Measurements from ENCODE around the gene MYOZ3.

The MYOZ3 gene

DNA sequence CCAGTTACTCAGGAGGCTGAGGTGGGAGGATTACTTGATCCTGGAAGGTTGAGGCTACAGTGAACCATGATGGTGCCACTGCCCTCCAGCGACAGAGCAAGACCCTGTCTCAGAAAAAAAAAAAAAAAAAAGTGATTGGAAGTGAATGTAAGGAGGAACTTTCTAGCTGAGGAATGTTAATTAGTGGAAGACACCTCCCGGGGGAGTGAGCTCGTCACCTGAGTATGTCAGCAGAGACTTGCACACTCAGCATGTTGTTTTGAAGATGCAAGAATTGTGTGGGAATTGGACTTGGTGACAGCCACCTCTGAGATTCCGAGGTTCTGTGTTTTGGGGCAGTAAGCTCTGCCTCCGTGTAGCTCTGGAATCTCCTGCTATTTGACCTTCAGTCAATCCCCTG lies 17.0 kb upstream of the MYOZ3 start:
- no peak for DNase-seq

DNA sequence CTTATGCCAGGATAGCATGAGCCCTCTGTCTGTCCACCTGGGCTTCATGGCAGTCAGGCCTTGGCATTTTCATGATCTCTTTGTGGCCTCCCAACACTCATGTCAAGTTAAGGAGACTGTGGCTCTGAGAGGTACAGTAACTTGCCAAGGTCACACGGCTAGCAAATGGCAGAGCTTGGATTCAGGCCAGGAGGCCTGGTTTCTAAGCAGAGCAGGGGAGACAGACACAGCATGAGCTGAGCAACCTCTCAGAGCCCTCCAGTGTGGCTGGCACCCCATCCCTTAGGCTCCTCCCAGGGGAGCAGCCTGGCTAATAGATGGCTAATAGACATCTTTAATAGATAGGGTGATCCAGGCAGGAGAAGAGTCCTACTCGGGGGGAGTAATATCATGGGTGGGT lies 16.5 kb upstream of the MYOZ3 start:
- peak; percentile 45 for DNase-seq

DNA sequence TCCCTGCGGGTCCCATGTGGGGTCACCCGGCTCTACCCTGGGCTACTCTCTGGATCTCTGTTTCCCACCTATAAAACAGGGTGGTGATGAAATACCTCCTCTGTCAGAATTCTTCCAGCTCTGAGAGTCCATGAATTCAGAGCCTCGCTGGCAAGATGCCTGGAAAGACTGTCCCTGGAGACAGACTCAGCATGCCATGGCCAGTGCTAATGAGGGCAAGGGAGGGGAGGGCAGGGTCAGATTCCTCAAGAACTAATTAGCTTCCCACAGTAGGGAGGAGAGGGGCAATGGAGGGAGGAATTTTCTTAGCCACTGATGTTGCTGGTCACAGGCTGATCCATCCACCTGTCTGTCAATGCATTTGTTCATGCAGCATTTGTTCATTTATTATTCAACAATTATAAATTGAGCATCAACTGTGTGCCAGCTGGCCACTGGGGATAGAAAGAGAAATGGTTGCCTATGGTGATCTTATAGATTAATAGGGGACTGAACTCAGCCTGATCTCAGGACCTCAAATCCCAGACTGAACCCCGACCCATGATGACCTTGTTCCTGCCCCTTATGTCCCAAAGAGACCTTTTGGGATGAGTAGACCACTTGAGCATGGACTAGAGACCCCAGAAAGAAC lies 15.9 kb upstream of the MYOZ3 start:
- no peak for DNase-seq

DNA sequence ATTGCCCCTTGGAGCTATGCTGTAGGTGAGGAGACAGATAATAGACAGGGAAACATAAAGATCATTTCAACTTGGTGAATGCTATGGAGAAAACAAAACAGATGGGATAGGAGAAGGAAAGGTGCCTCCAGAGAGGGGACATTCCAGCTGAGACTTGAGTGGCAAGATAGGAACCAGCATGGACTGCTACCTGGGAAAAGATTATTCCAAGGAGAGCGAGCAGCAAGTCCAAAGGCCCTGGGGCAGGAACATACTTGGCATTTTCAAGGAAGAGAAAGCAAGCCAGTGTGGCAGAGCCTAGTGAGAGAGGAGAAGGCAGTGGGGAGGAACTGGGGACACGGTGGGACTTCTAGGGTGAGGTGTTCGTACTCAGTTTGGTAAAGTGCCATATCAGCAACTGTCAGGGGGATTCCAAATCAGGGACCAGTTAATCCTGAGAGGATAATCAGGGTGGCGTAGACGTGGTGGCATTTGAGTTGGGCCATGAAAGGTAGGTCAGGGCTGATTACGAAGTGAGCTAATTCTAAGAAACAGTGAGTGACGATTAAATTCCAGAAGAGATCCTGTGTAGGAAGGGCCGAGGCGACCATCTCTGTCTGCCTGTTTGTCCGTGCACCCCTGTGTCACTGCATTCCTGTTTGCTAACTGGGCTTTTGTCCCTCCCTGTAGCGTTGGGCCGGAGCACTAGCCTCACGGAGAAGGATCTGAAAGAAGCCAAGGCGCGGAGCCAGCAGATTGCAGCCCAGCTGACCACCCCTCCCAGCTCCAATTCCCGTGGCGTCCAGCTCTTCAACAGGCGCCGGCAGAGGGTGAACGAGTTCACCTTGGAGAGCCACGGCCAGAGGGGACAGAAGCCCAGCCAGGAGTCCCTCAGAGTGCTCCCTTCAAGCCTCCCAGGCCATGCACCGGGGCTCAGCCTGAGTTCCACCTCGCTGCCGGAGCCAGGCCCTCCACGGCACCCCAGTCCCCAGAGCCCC lies 13.5 kb upstream of the MYOZ3 start:
- DNase-seq: no peak

- DNase-seq: no peak
Measured at GRCh38 chr5:150648294-150649107, 12.6 kb upstream of the MYOZ3 start.

GRCh38 chr5:150649108-150650020 lies 11.7 kb upstream of the MYOZ3 start:
- no peak for DNase-seq

DNA sequence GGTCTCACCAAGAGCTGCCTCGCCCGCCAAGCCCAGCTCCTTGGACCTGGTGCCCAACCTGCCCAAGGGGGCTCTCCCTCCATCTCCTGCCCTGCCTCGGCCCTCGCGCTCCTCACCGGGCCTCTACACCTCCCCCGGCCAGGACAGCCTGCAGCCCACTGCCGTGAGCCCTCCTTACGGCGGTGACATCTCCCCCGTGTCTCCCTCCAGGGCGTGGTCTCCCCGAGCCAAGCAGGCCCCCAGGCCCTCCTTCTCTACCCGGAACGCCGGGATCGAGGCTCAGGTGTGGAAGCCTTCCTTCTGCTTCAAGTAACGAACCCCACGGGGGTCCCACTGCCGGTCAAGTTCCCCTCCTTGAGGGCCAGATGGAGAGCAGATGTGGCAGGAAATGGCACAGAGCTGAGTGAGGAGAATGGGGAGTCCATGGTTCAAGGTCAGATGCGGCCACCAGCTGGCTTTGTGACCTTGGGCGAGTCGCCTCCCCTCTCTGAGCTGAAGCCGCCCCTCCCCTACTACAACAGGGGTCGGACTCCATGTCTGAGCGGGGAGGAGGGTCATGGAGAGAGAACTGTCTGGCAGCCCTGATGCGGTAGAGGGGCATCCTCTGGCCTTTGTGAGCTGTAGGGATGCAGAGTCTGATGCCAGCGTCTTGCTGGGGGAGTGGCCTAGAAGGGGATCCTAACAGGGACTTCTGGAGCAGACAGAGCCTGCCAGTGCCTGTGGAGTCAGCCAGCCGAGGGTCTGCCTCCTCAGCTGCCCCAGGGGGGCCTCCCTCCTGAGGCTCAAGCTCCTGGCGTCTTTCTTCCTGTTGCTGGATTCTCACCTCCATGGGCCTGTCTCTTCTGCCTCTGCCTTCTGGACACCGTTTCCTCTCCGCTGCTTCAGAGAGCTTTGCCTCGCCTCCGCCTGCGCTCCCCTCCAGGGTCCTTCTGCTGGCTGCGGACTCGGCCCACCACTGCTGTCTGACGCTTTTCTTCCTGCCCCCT lies 10.7 kb upstream of the MYOZ3 start:
- no peak for DNase-seq

GRCh38 chr5:150651382-150651781 lies 9.7 kb upstream of the MYOZ3 start:
- no peak for DNase-seq

DNA sequence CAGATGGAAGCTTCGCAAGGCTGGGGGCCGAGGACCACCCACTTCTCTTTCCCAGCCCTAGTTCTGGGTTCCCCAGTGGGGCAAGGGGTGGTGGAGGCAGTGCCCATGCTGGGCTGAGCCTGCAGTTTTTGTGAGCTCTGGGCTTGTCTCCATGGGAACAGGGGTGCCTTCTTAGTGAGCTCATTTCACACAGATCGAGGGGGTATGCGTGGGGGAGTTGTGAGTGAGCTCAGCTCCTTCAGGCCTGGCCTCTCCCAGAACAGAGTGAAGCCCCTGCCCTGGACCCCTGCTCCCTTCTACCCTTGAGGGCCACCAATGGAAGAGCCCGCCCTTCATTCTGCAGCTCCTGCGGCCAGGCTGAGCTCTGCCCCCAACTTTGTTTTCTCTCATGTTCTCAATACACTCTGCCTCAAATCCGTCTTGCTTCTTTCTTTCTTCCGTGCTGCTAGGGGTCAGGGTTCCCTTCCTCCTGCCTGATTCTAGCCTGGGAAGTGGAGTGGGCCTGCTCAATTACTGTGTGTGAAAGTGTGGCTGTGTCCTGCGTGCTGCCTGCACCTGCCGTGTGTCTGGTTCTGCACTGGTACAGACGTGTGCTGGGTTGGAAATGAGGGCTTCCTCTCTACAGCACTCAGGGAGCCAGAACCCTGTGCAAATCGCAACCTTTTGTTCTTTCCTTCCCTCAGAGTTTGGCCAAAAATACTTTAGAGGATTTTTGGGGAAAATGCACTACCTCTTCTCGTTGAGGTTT lies 9.0 kb upstream of the MYOZ3 start:
- DNase-seq: no peak

GRCh38 chr5:150653145-150653761 lies 7.8 kb upstream of the MYOZ3 start:
- DNase-seq: no peak

- no peak for DNase-seq
Measured at GRCh38 chr5:150653762-150654556, 7.1 kb upstream of the MYOZ3 start.

GRCh38 chr5:150655221-150655620 lies 5.8 kb upstream of the MYOZ3 start:
- no peak for DNase-seq

DNA sequence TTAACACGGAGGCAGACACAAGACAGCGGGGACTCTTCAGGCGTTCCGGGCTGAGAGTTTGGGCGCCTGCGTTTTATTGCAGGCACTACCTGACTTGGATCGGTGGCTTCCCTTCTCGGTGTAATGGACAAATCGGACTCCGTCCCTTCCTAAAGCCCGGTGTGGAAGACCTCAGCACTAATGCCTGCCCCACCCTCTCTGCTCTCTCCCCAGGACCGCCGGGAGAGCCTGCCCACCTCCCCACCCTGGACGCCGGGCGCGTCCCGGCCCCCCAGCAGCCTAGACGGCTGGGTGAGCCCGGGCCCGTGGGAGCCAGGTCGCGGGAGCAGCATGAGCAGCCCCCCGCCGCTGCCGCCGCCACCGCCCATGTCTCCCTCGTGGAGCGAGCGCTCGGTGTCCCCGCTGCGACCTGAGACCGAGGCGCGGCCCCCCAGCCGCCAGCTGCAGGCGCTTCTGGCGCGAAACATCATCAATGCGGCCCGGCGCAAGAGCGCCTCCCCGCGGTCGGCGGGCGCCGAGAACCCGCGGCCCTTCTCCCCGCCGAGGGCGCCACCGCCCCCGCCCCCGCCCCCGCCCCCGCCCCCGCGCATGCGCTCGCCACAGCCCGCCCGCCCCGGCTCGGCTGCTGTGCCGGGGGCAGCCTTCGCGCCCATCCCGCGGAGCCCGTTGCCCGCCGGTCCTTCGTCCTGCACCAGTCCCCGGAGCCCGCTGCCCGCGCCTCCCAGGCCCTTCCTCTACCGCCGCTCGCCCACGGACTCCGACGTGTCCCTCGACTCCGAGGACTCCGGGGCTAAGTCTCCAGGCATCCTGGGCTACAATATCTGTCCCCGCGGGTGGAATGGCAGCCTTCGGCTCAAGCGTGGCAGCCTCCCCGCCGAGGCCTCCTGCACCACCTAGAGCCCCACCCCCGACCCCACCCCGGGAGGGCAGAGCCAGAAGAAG lies 4.6 kb upstream of the MYOZ3 start:
- no peak for DNase-seq

DNA sequence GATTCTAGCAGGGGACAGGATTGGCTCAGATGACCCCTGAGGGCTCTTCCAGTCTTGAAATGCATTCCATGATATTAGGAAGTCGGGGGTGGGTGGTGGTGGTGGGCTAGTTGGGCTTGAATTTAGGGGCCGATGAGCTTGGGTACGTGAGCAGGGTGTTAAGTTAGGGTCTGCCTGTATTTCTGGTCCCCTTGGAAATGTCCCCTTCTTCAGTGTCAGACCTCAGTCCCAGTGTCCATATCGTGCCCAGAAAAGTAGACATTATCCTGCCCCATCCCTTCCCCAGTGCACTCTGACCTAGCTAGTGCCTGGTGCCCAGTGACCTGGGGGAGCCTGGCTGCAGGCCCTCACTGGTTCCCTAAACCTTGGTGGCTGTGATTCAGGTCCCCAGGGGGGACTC lies 2.9 kb upstream of the MYOZ3 start:
- DNase-seq: no peak

DNA sequence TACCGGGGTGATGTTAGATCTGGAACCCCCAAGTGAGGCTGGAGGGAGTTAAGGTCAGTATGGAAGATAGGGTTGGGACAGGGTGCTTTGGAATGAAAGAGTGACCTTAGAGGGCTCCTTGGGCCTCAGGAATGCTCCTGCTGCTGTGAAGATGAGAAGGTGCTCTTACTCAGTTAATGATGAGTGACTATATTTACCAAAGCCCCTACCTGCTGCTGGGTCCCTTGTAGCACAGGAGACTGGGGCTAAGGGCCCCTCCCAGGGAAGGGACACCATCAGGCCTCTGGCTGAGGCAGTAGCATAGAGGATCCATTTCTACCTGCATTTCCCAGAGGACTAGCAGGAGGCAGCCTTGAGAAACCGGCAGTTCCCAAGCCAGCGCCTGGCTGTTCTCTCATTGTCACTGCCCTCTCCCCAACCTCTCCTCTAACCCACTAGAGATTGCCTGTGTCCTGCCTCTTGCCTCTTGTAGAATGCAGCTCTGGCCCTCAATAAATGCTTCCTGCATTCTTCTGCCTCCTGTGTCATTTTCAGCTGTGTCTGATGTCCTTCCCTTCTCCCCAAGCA lies 2.3 kb upstream of the MYOZ3 start:
- DNase-seq: no peak

DNA sequence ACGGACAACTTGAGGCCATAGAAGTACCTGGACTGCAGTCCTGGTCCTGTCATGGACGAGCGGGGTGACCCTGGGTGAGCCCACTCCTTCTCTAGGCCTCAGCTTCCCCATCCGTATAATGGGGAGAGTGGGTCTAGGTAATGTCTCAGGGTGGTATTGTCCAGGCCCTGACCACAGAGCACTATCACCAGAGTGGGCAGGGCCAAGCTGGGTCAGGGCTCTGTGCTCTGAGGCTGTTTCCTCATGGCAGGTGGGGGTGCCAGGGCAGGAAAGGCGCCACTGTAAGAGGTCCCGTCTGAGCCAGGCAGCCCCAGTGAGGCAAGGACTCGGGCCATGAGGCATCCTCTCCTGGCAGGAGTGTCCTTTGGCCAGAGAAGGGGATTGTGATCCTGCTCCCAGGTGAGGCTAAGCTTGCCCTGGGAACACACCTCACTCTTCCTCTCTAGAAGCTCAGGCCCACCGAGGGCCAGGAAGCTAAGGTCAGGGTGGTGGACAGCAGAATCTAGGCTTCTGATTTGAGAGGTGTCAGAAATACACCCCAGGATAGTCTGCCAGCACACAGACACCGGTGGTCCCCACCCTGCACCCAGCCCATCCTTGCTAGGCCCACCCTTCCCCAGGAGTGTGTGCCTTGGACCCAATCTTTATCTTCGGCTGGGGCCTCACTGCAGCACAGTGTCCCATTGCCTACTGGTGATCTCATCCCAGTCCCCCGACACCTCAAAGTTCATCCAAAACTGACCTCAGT lies 1.5 kb upstream of the MYOZ3 start:
- DNase-seq: no peak
